ENCODE results near the gene HDAC4.

GRCh38 chr2:239397931-239398471 is 2.8 kb downstream of the HDAC4 start:
- TF ChIP-seq, protein P1, sequence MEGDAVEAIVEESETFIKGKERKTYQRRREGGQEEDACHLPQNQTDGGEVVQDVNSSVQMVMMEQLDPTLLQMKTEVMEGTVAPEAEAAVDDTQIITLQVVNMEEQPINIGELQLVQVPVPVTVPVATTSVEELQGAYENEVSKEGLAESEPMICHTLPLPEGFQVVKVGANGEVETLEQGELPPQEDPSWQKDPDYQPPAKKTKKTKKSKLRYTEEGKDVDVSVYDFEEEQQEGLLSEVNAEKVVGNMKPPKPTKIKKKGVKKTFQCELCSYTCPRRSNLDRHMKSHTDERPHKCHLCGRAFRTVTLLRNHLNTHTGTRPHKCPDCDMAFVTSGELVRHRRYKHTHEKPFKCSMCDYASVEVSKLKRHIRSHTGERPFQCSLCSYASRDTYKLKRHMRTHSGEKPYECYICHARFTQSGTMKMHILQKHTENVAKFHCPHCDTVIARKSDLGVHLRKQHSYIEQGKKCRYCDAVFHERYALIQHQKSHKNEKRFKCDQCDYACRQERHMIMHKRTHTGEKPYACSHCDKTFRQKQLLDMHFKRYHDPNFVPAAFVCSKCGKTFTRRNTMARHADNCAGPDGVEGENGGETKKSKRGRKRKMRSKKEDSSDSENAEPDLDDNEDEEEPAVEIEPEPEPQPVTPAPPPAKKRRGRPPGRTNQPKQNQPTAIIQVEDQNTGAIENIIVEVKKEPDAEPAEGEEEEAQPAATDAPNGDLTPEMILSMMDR (conservative IDR thresholded peaks at IDR 0.05; ENCODE audit: low read length) = no peak
- TF ChIP-seq EZH2phosphoT487 (IDR thresholded peaks at IDR 0.05; ENCODE audit: borderline replicate concordance) = no peak

Data from Loucy (cell line).